Naive B cell (primary cell): ENCODE data around the gene ALDH4A1. TPM values are rescaled to one million over a fixed set of nuclear protein-coding genes. Genes with fewer than 3 reads are reported as not detected.
A peak's percentile ranks its signal among the peaks of the same experiment; 100 is the strongest.

Experiments used
- ATAC-seq, 2 donors: fragments of 150-1000 bp; cut with Tn5 transposase; 2 replicates each; pipeline ENCODE4 v1.10.0; 2021; ENCODE audit warnings: low read depth in 2 of 2, mild to moderate bottlenecking in 2 of 2, moderate library complexity in 2 of 2
- DNase-seq: peaks from one replicate; pipeline ENCODE4 v3.0.0; 2022
- H3K27ac Mint-ChIP-seq, 6 donors: one replicate each; pipeline ENCODE4 v1.8.0; 2020 to 2022; ENCODE audit warnings: mild to moderate bottlenecking in 6 of 6, mixed read lengths in 6 of 6, moderate library complexity in 5 of 6, inconsistent platforms in 2 of 6
- H3K27me3 Mint-ChIP-seq, 3 donors: one replicate each; pipeline ENCODE4 v1.8.0; 2021 to 2022; ENCODE audit warnings: mixed read lengths in 3 of 3, mild to moderate bottlenecking in 1 of 3
- H3K36me3 Mint-ChIP-seq, 2 donors: one replicate each; pipeline ENCODE4 v1.8.0; 2020 to 2022; ENCODE audit warnings: mixed read lengths in 2 of 2, inconsistent platforms in 1 of 2, mild to moderate bottlenecking in 1 of 2
- H3K4me1 Mint-ChIP-seq, 3 donors: one replicate each; pipeline ENCODE4 v1.8.0; 2020 to 2022; ENCODE audit warnings: mixed read lengths in 3 of 3, inconsistent platforms in 1 of 3, mild to moderate bottlenecking in 1 of 3, moderate library complexity in 1 of 3
- H3K4me3 Mint-ChIP-seq, 8 donors: one replicate each; pipeline ENCODE4 v1.8.0; 2020 to 2022; ENCODE audit warnings: mild to moderate bottlenecking in 8 of 8, mixed read lengths in 8 of 8, moderate library complexity in 8 of 8, inconsistent platforms in 2 of 8
- H3K9me3 Mint-ChIP-seq, 7 donors: one replicate each; pipeline ENCODE4 v1.8.0; 2020 to 2022; ENCODE audit warnings: mixed read lengths in 7 of 7, mild to moderate bottlenecking in 5 of 7, inconsistent platforms in 2 of 7, moderate library complexity in 1 of 7
- polyA plus RNA-seq, 6 donors: library from polyadenylated mRNA; unstranded; fragments of 300-500 nt; fragmentation: Illumina TruSeq; gene quantifications; one replicate each; pipeline ENCODE4 v1.2.3, GENCODE V29; 2021; ENCODE audit warnings: low read depth in 6 of 6

ALDH4A1 gene
- polyA plus RNA-seq, 6 donors from 2014 or later: 0.96 to 6.7 (median 1.1) TPM

DNA sequence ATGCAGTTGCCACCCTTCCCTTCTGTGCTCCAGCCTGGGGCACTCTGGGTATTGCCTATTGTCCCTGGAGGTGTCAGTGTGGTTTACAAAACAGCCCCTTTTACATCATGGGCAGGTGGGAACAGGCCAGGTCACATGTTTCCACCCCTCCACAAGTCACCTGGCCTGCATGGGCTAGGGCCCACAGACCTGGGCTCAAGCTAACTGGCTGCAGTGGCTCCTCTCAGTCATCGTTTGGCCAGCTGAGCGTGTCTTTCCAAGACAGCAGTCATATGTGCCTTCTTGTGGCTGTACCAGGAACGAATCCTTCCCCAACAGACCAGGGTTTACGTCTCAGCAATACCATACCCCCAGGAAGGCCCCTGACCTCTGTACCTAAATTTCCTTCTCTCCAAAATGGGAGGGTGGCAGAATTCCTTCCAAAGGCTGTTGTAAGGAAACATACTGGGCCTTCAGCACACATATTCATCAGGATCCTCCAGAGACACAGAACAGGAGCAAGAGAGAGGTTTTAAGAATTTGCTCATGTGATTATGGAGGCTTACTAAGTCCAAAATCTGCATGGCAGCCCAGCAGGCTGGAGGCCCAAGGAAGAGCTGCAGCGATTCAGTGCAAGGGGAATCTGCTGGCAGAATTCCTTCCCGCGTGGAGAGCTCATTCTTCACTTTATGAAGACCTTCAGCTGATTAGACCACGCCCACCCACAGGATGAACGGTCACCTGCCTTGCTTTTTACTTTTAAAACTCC lies 32.3 kb downstream of the ALDH4A1 start:
- no peak for DNase-seq
- H3K4me3 Mint-ChIP-seq: no peak overlapping the region

DNA sequence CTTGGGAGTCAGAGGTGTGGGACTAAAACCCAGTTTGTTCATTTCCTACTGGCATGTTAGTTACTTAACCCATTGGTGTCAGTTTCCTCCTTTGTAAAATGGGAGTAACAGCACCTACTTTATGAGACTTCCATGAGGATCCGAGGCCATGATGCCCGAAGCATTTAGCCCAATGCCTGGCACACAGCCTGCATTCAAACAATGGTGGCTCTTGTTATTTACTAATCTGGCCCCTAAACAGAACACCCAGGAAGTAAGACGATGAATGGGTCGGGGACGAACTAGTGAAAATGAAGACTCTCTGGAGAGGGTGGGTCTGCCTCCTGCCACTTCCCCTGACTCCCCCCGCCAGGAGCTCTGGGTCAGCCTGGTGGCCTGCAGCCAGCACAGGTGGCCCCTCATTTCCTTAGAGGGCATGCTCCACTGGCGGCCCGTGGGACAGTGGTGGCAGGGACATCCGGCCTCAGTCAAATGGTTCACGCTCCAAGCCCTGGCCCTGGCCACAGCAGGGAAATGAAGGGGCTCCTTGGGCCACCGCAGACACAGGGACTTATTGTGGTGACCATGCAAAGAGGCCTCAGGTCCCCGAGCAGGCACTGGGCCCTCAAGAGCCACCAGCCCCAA lies 33.4 kb downstream of the ALDH4A1 start:
- H3K27me3 Mint-ChIP-seq: peaks cover 0 to 24% (median 5%) of the 10 kb centered on the region in 3 donors
- DNase-seq: no peak
- H3K4me3 Mint-ChIP-seq: no peak overlapping the region
- H3K9me3 Mint-ChIP-seq: no peaks in the 10 kb centered on the region
- no peaks in the 10 kb centered on the region for H3K36me3 Mint-ChIP-seq
- ATAC-seq: no peak
- H3K27ac Mint-ChIP-seq: peak overlapping the region in 1 of 6 donors; percentile 22
- no peaks in the 10 kb centered on the region for H3K4me1 Mint-ChIP-seq

More for the DNA sequence above, 32.3 kb downstream of the ALDH4A1 start:
- H3K27me3 Mint-ChIP-seq: peaks cover 0 to 21% (median 5%) of the 10 kb centered on the region in 3 donors
- no peaks in the 10 kb centered on the region for H3K4me1 Mint-ChIP-seq
- H3K9me3 Mint-ChIP-seq: no peaks in the 10 kb centered on the region
- no peak for ATAC-seq
- H3K36me3 Mint-ChIP-seq: no peaks in the 10 kb centered on the region
- H3K27ac Mint-ChIP-seq: no peak overlapping the region

DNA sequence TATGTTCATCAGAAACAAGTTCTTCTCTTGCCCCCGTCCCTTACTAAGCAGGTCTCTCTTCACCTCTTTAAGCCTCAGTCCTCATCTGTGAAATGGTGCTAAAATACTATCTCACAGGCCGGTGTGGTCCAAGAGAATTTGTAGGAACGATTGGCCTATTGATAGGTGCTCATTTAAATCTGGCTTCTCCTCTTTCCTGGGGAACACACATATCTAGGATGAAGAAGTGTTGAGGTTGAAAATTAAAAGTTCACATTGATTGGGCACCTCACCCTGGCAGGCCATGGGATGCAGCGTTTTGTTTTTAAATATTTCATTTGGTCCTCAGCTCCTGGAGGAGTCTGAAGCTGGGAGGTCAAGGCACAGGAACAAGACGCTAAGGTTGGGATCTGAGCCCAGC lies 34.0 kb downstream of the ALDH4A1 start:
- Mint-ChIP-seq H3K27ac (no peak overlapping the region), H3K9me3 (no peaks in the 10 kb centered on the region), H3K27me3 (peaks cover 0 to 25% (median 5%) of the 10 kb centered on the region in 3 donors), H3K36me3 (no peaks in the 10 kb centered on the region), H3K4me3 (no peak overlapping the region), H3K4me1 (no peaks in the 10 kb centered on the region)
- ATAC-seq: no peak
- DNase-seq: no peak

DNA sequence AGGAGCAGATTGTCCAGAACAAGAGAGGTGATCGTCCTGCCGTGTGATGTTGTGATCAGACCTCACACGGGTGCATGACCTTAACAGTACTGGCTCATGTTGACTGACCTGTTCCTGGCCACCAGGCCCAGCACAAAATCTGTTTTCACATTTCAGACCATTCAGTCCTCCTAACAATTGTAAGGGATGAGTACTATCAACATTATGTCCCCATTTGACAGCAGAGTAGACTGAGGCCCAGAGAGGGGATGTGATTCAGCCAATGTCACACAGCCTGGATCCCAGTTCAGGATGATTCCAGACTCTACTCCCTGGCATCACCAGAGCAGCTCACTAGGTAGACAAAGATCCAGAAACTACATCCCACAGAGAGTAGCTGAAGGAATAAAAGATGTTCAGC lies 35.5 kb downstream of the ALDH4A1 start:
- no peaks in the 10 kb centered on the region for H3K9me3 Mint-ChIP-seq
- no peak for ATAC-seq
- no peaks in the 10 kb centered on the region for H3K36me3 Mint-ChIP-seq
- H3K27ac Mint-ChIP-seq: peak overlapping the region in 1 of 6 donors; percentile 61
- DNase-seq: no peak
- H3K4me3 Mint-ChIP-seq: no peak overlapping the region
- H3K4me1 Mint-ChIP-seq: no peaks in the 10 kb centered on the region
- H3K27me3 Mint-ChIP-seq: peaks cover 0 to 34% (median 10%) of the 10 kb centered on the region in 3 donors

DNA sequence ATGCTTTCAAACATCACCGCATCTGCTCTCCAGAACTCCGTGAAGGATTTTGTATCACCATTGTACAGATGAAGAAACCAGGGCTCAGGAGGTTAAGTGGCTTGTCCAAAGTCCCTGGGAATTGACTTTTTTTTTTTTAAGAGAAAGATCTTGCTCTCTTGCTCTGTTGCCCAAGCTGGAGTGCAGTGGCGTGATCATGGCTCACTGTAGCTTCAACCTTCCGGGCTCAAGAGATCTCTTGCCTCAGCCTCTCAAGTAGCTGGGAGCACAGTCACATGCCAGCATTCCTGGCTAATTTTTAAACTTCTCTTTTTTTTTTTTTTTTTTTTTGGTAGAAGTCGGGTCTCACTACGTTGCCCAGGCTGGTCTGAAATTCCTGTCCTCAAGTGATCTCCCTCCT lies 36.0 kb downstream of the ALDH4A1 start:
- DNase-seq (no peak), ATAC-seq (no peak)
- Mint-ChIP-seq H3K9me3 (no peaks in the 10 kb centered on the region), H3K27me3 (peaks cover 0 to 36% (median 11%) of the 10 kb centered on the region in 3 donors), H3K4me1 (no peaks in the 10 kb centered on the region), H3K27ac (peak overlapping the region in 2 of 6 donors; percentile 43 to 61), H3K36me3 (no peaks in the 10 kb centered on the region), H3K4me3 (no peak overlapping the region)

DNA sequence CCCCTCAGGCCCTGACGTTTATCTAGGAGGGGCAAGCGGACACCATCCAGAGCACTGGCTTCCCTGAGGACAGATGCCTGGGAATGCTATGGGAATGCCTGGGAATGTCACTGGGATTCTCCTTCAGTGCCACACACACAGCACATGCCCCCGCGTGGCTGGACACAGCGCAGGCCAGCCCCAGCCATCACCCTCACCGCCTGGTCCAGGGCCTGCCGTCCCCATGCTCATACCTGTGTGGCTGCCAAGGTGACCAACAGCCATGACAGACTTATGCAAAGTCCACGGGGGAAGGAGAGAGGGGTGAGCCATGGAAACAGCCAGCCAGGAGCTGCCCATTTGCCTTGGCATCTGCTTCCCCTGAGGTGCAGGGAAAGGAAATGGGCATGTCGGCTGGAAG lies 37.2 kb downstream of the ALDH4A1 start:
- no peak for DNase-seq
- ATAC-seq: no peak
- H3K9me3 Mint-ChIP-seq: no peaks in the 10 kb centered on the region
- no peaks in the 10 kb centered on the region for H3K4me1 Mint-ChIP-seq
- no peaks in the 10 kb centered on the region for H3K36me3 Mint-ChIP-seq
- peaks cover 0 to 36% (median 11%) of the 10 kb centered on the region in 3 donors for H3K27me3 Mint-ChIP-seq
- H3K27ac Mint-ChIP-seq: no peak overlapping the region
- no peak overlapping the region for H3K4me3 Mint-ChIP-seq

DNA sequence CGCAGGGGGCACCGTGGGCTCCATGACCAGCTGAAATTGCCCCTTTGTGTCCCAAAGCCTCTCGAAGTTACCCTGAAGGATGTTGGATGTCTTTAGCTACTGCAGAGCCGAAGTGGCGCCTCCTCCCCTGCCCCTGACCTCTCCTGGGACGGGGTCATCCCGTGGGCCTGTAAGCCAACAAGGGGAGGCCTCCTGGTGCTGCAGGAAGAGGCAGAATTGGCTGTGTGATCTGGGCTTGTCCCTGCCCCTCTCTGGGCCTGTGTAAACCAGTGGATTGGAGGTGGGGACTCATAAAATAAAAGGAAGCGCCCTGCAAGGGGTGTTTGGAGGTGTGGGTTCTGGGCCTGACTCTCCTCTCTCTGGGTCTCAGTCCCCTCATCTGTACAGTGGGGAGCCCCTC lies 40.8 kb downstream of the ALDH4A1 start:
- DNase-seq: no peak
- H3K27me3 Mint-ChIP-seq: peaks cover 0 to 25% (median 7%) of the 10 kb centered on the region in 3 donors
- H3K9me3 Mint-ChIP-seq: no peaks in the 10 kb centered on the region
- no peak overlapping the region for H3K4me3 Mint-ChIP-seq
- ATAC-seq: no peak
- no peaks in the 10 kb centered on the region for H3K4me1 Mint-ChIP-seq
- H3K27ac Mint-ChIP-seq: no peak overlapping the region
- H3K36me3 Mint-ChIP-seq: no peaks in the 10 kb centered on the region

DNA sequence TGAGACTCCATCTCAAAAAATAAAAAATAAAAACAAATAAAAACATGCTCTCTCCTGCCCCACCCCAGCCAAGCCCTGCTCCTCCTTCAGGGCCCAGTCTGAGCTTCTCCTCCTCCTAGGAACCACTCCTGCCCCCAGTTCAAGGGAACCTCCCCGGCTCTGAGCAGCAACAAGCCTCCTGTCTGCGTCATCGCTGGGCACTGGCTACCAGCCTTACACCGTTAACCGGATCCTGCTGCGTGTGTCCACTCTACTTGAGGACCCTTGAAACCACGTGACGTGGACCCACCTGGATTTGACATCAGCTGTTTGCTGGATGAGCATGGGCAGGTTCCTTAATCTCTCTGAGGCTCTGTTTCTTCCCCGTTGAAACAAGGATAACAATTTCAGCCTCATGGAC lies 41.3 kb downstream of the ALDH4A1 start:
- Mint-ChIP-seq H3K4me3 (no peak overlapping the region), H3K4me1 (no peaks in the 10 kb centered on the region), H3K27ac (no peak overlapping the region)

DNA sequence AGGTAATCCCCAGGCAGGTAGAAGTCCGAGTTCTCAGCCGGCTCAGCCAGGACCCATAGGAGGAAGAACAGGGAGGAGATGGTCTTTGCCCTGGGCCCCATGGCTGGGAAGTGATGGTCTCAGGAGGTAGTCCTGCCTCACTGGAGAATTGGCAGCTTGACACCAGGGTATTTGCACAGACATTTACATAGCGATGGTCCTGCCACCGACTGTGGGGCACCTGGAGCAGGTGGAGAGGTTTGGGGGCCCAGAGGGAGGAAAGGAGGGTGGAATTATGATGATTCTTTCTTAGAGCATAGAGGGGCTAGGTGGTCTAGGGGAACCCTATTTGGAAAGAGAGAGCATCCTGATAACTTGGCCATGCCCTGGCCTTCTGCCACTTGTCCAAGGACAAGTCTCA lies 42.8 kb downstream of the ALDH4A1 start, which contains the start of gene TAS1R2:
Gene TAS1R2, minus strand, starts transcription at position 101 of the 400 bp plus-strand sequence. Its CDS starts 0 bp downstream, at position 101.
- H3K36me3 Mint-ChIP-seq: peaks cover 0 to 9% of the 10 kb centered on the region in 2 donors
- no peaks in the 10 kb centered on the region for H3K4me1 Mint-ChIP-seq

More for the DNA sequence above, 41.3 kb downstream of the ALDH4A1 start:
- DNase-seq (no peak), ATAC-seq (no peak)
- Mint-ChIP-seq H3K36me3 (peaks cover 0 to 2% of the 10 kb centered on the region in 2 donors), H3K9me3 (peaks cover 0 to 2% (median 0%) of the 10 kb centered on the region in 7 donors), H3K27me3 (peaks cover 0 to 26% (median 10%) of the 10 kb centered on the region in 3 donors)

DNA sequence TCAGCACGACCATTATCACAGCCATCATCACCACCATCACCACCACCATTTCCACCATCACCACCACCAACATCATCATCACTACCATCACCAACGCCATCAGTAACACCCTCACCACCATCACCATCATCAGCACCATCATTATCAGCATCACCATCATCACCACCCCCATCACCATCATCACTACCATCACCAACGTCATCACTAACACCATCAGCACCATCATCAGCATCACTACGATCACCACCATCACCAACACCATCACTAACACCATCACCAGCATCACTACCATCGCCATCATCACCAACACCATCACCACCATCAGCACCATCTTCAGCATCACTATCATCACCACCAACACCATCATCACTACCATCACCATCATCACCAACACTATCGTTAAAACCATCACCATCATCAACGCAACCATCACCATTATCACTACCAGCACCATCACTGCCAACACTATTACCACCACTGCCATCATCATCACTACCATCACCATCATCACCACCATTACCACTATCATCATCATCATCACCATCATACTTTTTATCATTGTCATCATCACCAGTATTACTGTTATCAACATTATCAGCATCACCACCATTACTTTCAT lies 44.2 kb downstream of the ALDH4A1 start:
- DNase-seq (no peak), ATAC-seq (no peak)
- no peak overlapping the region for H3K27ac Mint-ChIP-seq
- H3K27me3 Mint-ChIP-seq: peaks cover 0 to 23% (median 19%) of the 10 kb centered on the region in 3 donors
- H3K9me3 Mint-ChIP-seq: peaks cover 0 to 6% (median 3%) of the 10 kb centered on the region in 7 donors
- H3K36me3 Mint-ChIP-seq: peaks cover 0 to 9% of the 10 kb centered on the region in 2 donors
- no peak overlapping the region for H3K4me3 Mint-ChIP-seq
- no peaks in the 10 kb centered on the region for H3K4me1 Mint-ChIP-seq

More for the DNA sequence above, 42.8 kb downstream of the ALDH4A1 start, which contains the start of gene TAS1R2:
- H3K4me3 Mint-ChIP-seq: no peak within 1 kb of the TSS
- DNase-seq (no peak), ATAC-seq (no peak)
- peaks cover 0 to 6% (median 3%) of the 10 kb centered on the region in 7 donors for H3K9me3 Mint-ChIP-seq
- H3K27me3 Mint-ChIP-seq: peaks cover 0 to 28% (median 19%) of the 10 kb centered on the region in 3 donors
- H3K27ac Mint-ChIP-seq: no peak within 1 kb of the TSS

DNA sequence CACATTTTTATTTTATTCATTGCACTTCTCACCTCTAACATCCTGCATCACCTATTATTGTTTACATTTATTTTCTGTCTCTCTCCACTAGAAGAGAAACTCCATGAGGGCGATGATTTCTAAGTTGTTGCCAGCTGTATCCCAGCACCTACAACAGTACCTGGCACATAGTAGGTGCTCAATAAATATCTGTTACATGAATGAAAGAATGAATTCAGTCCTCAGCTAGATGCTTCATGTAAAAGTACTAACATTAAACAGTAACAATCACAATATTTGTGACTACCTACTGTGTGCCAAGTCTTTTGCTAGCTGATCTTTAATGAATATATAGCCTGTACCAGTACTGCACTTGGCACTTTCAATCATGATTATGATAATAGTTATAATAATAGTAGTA lies 45.9 kb downstream of the ALDH4A1 start:
- Mint-ChIP-seq H3K4me3 (no peak overlapping the region), H3K9me3 (peaks cover 0 to 6% (median 3%) of the 10 kb centered on the region in 7 donors)

DNA sequence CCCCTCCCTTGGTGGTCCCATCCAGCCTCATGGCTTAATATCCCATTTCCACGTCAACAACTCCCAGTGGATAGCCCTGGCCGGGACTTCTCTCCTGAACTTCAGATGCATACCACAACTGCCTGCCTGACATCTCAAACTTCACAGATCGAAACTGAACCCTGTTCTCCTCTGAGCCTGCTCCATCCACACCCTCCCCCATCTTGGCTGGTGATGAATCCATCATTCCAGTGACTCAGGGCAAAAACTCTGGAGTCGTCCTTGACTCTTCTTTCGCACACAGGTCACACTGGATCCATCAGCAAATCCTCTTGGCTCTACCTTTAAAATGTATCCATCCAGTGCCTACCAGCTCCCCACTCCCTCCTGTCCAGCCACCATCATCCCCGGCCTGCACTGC lies 46.8 kb downstream of the ALDH4A1 start:
- Mint-ChIP-seq H3K36me3 (peaks cover 0 to 9% of the 10 kb centered on the region in 2 donors), H3K27ac (no peak overlapping the region), H3K27me3 (peaks cover 0 to 13% (median 13%) of the 10 kb centered on the region in 3 donors), H3K4me3 (no peak overlapping the region), H3K9me3 (peaks cover 0 to 6% (median 3%) of the 10 kb centered on the region in 7 donors), H3K4me1 (no peaks in the 10 kb centered on the region)
- DNase-seq: no peak
- no peak for ATAC-seq

More for the DNA sequence above, 45.9 kb downstream of the ALDH4A1 start:
- H3K4me1 Mint-ChIP-seq: no peaks in the 10 kb centered on the region
- H3K36me3 Mint-ChIP-seq: peaks cover 0 to 9% of the 10 kb centered on the region in 2 donors
- no peak overlapping the region for H3K27ac Mint-ChIP-seq
- ATAC-seq: no peak
- DNase-seq: no peak
- peaks cover 0 to 13% (median 13%) of the 10 kb centered on the region in 3 donors for H3K27me3 Mint-ChIP-seq

DNA sequence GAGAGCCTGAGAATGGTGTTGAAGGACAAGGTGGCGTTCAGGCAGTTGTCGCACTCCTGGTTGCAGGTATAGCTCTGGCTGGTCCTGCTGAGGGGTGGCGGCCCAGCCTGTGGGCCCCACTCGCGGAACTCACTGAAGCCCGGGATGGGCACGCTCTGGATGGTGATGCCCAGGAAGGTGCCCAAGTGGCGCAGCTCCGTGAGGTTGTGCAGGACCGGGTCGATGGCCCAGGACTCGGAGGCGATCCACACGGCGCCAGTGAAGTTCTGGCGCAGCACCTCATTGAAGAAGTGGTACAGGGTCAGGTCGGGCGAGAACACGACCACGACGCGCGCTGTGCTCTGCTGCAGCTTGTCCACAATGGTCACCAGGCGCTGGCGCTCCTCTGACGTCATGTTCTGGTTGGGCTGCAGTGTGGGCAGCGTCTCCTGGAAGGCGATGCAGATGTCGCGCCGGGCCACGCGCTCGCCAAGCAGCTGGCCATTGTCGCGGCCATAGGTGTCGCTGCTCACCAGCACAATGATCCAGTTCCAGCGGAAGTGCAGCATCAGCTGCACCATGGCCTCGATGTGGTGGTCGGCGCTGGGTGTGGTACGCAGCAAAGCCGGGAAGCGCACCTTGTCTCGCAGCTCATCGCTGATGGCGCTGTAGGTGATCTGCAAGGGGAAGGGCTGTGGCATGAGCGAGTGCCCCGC lies 47.9 kb downstream of the ALDH4A1 start:
- no peaks in the 10 kb centered on the region for H3K4me1 Mint-ChIP-seq
- peaks cover 0 to 6% (median 3%) of the 10 kb centered on the region in 7 donors for H3K9me3 Mint-ChIP-seq
- H3K27ac Mint-ChIP-seq: no peak overlapping the region
- peaks cover 0 to 13% (median 13%) of the 10 kb centered on the region in 3 donors for H3K27me3 Mint-ChIP-seq
- DNase-seq: no peak
- ATAC-seq: no peak
- no peak overlapping the region for H3K4me3 Mint-ChIP-seq
- peaks cover 0 to 9% of the 10 kb centered on the region in 2 donors for H3K36me3 Mint-ChIP-seq
